HG03066 (cell line): ENCODE data around the gene ADK.
"Not testable (repeated sequence)": the region's sequence is repeated elsewhere in the genome, so short reads cannot be mapped to it uniquely, and the experiment has no call there.

Experiments
- ATAC-seq: cut with Tn5 transposase; IDR thresholded peaks from one replicate; pipeline ENCODE4 v1.9.1; 2021; ENCODE audit warnings: low read depth; ENCODE audit not compliant: unreplicated experiment

ADK gene

DNA sequence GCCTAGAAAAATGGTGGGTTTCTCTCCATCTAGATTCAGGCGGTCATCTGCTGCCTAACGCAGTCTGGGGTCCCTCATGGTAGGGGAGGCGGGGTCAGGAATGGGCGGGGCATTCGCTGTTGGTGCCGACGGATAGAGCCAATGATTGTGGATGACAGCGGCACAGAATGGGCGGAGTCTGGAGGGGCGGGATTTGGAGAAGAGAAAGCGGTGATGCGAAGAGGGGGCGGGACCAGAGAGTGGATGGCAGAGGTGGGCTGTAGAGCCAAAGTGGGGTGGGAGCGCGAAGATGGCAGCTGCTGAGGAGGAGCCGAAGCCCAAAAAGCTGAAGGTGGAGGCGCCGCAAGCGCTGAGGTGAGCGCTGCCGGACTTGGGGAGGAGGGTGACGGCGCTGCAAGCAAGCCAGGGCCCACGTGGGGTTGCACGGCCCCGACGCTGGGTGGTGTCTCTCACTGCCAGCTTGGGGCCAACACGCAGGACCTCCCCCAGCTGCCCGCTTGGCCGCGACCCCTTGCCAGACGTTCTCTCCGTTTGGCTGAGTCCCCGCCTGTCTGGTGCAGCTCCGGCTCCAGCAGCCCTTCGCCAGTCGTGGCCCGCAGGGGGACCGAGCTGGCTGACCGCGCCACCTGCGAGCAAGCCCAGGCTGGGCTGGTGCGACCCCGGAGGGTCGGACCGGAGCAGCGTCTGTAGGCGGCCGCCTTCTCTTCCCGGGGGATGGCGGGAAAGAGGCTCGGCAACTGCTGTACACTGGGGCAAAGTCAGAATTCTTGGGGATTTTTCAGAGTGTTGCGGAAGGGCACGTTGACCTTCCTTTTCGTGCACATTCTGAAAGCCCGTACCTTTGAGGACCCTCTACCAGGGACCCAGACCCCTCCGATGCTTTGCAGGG, at the start of gene ADK:
TSS of gene ADK (plus strand) at position 232 of the 889 bp plus-strand sequence. CDS start at position 290, 58 bp downstream.
- peak; percentile 79 for ATAC-seq

DNA sequence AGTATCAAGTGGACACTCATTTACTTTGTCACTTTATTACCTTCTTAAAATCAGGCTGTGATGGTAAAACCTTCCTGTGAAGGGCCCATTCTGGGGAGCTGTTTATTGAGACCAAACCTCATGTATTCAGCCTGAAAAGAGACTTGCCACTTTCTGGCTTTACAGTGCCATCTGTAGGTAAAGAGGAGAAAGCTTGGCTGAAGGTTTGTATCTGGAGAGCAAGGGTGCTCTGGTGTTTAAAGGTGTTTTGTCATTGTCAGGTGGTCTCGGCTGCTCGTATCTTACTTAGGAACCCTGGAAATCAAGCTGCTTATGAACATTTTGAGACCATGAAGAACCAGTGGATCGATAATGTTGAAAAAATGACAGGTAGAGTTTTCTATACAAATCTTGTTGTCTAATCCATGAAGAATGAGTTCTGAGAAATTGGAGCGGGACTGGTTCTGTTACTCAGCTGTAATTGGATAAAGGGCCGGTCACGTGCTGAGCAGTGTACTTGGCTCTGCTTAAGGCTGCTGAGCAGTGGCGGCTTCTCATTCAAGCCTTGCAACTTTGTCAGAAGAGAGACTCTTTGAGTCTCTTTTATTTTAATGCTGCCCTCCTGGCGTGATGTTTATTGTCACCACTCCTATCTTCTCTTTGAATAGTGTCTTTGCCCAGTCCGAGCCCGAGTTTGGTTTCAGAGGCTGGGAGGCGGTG, 47.3 kb upstream of the ADK start:
- no peak for ATAC-seq

GRCh38 chr10:74104480-74104879, 46.5 kb upstream of the ADK start:
- no peak for ATAC-seq

DNA sequence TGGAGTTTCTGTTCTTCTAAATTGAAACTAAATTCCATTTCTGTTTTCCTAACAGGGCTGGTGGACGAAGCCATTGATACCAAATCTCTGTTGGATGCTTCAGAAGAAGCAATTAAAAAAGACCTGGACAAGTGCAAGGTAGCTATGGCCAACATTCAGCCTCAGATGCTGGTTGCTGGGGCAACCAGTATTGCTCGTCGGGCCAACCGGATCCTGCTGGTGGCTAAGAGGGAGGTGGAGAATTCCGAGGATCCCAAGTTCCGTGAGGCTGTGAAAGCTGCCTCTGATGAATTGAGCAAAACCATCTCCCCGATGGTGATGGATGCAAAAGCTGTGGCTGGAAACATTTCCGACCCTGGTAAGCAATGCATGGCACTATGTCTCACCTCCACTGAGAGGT, 46.0 kb upstream of the ADK start:
- ATAC-seq, result no peak

- ATAC-seq, result no peak
Observed at GRCh38 chr10:74107391-74107790, 43.6 kb upstream of the ADK start.

GRCh38 chr10:74109452-74109851, 41.6 kb upstream of the ADK start:
- ATAC-seq, result no peak

- no peak for ATAC-seq
Observed at GRCh38 chr10:74110120-74110519, 40.9 kb upstream of the ADK start.

DNA sequence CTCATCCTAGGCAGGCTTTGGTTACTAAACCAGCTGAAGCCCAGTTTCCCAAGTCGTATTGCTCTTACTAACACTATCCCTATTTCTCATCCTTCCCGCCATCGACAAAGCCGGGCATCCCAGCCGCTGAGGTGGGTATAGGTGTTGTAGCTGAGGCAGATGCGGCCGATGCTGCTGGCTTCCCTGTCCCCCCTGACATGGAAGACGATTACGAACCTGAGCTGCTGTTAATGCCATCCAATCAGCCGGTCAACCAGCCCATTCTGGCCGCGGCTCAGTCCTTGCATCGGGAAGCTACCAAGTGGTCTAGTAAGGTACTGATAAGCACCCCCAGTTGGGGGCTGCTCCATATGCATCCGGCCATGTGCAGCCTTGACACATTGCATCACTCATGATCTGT, 39.2 kb upstream of the ADK start:
- ATAC-seq, result no peak

GRCh38 chr10:74113546-74113945, 37.5 kb upstream of the ADK start:
- no peak for ATAC-seq

GRCh38 chr10:74114041-74114448, 37.0 kb upstream of the ADK start:
- no peak for ATAC-seq

DNA sequence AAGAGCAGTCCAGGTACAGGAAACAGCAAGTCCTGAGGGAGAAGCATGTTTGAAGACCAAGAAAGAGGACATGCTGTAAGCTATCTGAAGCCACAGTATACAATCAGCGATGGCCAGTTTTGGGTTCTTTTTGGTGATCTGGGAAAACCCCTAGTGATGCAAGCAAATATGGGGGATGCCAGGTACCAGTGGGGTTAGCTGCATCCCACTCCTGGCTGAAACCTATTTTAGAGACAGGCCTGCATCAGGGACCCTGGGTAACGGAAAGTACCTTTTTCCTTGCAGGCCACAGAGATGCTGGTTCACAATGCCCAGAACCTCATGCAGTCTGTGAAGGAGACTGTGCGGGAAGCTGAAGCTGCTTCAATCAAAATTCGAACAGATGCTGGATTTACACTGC, 33.3 kb upstream of the ADK start:
- no peak for ATAC-seq

GRCh38 chr10:74118804-74119203, 32.2 kb upstream of the ADK start:
- ATAC-seq, result no peak

GRCh38 chr10:74120911-74121310, 30.1 kb upstream of the ADK start:
- no peak for ATAC-seq

GRCh38 chr10:74121368-74121767, 29.7 kb upstream of the ADK start:
- ATAC-seq, result no peak

DNA sequence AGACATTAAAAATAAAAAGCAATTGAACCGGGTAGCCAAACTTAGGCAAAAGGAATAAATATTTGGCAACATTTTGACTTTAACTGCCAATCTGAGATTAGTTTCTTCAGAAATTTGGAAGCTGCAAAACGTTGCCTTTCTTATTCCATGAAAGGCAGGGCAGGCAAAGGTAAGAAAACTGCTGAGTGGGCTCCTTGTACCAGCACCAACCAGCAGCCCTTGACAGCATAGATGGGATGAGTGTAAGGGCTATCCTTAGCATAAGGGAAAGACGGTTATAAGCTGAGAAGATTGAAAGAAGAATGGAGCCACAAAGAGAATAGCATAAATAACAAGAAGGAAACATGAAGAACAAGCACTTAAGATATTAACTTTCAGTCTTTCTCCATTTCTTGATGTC, 29.0 kb upstream of the ADK start:
- no peak for ATAC-seq

DNA sequence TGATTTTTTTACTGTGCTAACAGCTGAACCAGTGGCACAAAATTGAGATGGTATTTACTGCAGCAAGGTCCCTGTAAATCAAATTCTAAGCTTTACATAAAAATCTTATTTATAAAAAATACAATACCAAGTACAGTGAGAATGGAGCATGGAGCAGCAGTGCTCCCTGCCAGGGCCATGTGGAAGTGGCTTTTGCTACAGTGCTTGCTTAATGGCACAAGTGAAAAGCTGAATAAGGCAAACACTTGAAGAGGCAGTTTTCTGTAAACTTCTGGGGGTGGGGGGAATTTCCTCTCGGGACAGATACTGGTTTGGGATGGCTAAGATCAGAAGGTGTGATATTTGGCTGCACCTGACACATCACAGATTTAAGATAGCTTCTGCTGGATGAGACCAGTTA, 27.9 kb upstream of the ADK start:
- ATAC-seq, result no peak

- no peak for ATAC-seq
Observed at GRCh38 chr10:74133923-74134820, 16.8 kb upstream of the ADK start.

DNA sequence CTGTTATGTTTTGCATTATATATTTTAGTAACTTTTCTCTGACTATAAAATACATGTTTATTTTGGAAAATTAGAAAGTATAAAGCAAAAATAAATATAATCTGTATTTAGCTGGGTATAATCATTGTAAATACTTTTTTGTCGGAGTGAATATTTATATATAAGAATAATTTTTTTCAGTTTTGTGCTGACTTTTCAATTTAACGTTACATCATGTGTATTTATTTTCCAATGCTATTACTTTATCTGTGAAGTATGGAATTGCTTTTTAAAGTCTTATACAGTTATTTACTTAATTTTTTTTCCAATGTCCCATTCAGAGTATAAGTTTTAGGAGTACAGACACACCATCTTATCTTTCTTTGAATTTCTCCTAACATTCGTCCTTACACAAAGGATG, 15.6 kb upstream of the ADK start:
- no peak for ATAC-seq

DNA sequence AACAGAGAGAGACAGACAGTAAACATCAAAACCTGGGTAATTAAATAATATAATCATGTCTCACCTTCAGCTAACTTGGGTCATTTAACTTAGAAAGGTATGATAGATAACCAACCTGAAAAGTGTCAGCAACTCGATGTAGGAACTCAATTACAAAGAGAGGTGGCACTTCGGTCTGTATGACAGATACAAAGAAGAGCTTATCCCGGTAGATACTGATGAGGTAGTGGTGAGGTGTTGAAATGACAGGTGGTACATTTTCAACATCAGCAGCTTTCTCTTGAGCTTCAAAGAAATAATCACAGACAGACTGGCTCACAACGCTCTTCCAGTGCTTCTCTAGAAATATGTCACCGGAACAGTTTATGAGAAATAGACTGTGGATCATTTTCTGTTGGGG, 13.0 kb upstream of the ADK start:
- no peak for ATAC-seq

DNA sequence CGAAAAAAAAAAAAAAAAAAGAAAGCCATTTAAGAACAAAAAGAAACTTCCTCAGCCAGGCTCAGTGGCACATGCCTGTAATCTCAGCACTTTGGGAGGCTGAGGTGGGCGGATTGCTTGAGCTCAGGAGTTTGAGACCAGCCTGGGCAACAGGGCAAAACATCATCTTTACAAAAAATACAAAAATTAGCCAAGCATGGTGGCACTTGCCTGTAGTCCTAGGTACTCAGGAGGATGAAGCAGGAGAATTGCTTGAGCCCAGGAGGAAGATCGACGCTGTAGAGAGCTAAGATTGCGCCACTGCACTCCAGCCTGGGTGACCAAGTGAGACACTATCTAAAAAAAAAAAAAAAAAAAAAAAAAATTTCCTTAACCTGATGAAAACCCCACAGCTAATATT, 12.4 kb upstream of the ADK start:
- not testable (repeated sequence) for ATAC-seq

DNA sequence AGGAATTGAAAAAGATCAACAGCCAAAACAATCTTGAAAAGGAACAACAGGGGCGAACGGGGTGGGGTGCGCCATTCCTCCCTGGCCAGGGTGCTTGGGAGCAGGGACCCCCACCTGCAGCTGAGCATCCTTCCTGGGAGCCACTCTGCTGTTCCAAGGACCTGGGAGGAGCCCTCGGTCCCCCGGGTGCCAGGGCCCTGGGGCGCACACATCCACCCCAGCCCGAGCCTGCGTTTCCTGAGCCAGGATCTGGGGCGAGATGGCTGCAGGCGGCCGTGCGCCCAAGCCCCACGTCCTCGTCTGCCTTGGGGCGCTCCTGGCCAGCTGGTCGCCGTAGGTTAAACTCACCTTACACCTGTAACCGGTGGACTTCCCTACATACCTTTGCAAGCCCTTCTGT, 11.0 kb upstream of the ADK start:
- no peak for ATAC-seq
